Transverse colon (tissue), 4 donors: Measurements from ENCODE around the gene ATG5. TPM values are rescaled to one million over a fixed set of nuclear protein-coding genes. Genes with fewer than 3 reads are reported as not detected.

ENCODE experiments used
- DNase-seq: peaks from one replicate; pipeline ENCODE4 v3.0.0-alpha.2; 2019
- H3K27ac ChIP-seq, 4 donors: fragments of 200-600 bp; sonication (generic); 2 replicates each; pipeline ENCODE4 v1.5.1; 2016 to 2018; ENCODE audit warnings: inconsistent platforms in 4 of 4
- H3K27me3 ChIP-seq: fragments of 200-600 bp; sonication (generic); 2 replicates; pipeline ENCODE4 v1.5.1; 2017; ENCODE audit warnings: inconsistent platforms
- H3K36me3 ChIP-seq, 4 donors: fragments of 200-600 bp; sonication (generic); 2 replicates each; pipeline ENCODE4 v1.5.1; 2017 to 2019; ENCODE audit warnings: inconsistent platforms in 4 of 4
- H3K4me1 ChIP-seq, 4 donors: fragments of 200-600 bp; sonication (generic); 2 replicates each; pipeline ENCODE4 v1.5.1; 2017 to 2020; ENCODE audit warnings: inconsistent platforms in 4 of 4
- H3K4me3 ChIP-seq, 4 donors: fragments of 200-600 bp; sonication (generic); 1 replicate in 1 of 4; 2 replicates in 3 of 4; pipeline versions ENCODE4 v1.5.1 to v1.6.1; 2017 to 2019; ENCODE audit warnings: inconsistent platforms in 4 of 4
- H3K9me3 ChIP-seq, 2 donors: fragments of 200-600 bp; sonication (generic); 2 replicates each; pipeline ENCODE4 v1.5.1; 2017 to 2019; ENCODE audit warnings: inconsistent platforms in 2 of 2
- CTCF ChIP-seq, 5 experiments: fragments of 200-600 bp in 3 of 5; fragments of 450-650 bp in 2 of 5; sonication (generic) in 3 of 5; IDR thresholded peaks; 1 replicate in 2 of 5; 2 replicates in 3 of 5; pipeline ENCODE4 v1.5.1; 2016 to 2017; ENCODE audit warnings: antibody characterized with exemption in 5 of 5, inconsistent platforms in 3 of 5, mild to moderate bottlenecking in 2 of 5, moderate library complexity in 1 of 5
- EP300 ChIP-seq: sonication (generic); formaldehyde crosslinking; IDR thresholded peaks from one replicate; pipeline ENCODE4 v1.6.1; 2017; ENCODE audit warnings: antibody characterized with exemption, low read depth
- POLR2A ChIP-seq: fragments of 450-650 bp; IDR thresholded peaks from one replicate; pipeline ENCODE4 v1.6.1; 2016; ENCODE audit warnings: antibody characterized with exemption, mild to moderate bottlenecking, moderate library complexity
- POLR2AphosphoS5 ChIP-seq, 3 donors: sonication (generic); formaldehyde crosslinking; IDR thresholded peaks; one replicate each; pipeline ENCODE4 v1.6.1; 2016; ENCODE audit warnings: antibody characterized with exemption in 3 of 3
- WGBS, 2 donors: methylation state at CpG; one replicate each; pipeline ENCODE4 v1.1.5; 2018; ENCODE audit warnings: low coverage in 1 of 2; 5-methylcytosine and 5-hydroxymethylcytosine counted together
- in situ Hi-C, 4 donors: fragments of 200-750 bp; cut with MboI; loops; one replicate each; pipeline versions ENCODE4 v1.15.0 to v1.15.1; 2017; ENCODE audit warnings: low sequenced_read_pairs in 3 of 4, low pct_ligation_motif_present in 1 of 4, low pct_unique_long_range_greater_than_20kb in 1 of 4
- intact Hi-C: fragments of 100-400 bp; cut with DNase I; formaldehyde crosslinking; loops from one replicate; pipeline ENCODE4 v1.15.1; 2023; ENCODE audit warnings: low total_unique reads
- total RNA-seq, 4 donors: library from RNA; depleted of rRNA; stranded (reverse); fragments of >200 nt; gene quantifications; one replicate each; pipeline ENCODE4 v1.1.0, GENCODE V29; 2016

Gene ATG5
- 10 to 100 TPM; 21.7 to 56.4 (median 44.9) TPM for total RNA-seq

- peak; percentile 96 for TF ChIP-seq POLR2A
- TF ChIP-seq CTCF (IDR thresholded peaks at IDR 0.05): no peak
- TF ChIP-seq POLR2AphosphoS5 (IDR thresholded peaks at IDR 0.05): peak; percentile 86 to 95 (median 94)
- TF ChIP-seq EP300: no peak
- Histone ChIP-seq H3K27me3 (no peaks in the 10 kb centered on the region), H3K27ac (peak within 1 kb of the TSS; percentile 89 to 92 (median 90)), H3K36me3 (no peaks in the 10 kb centered on the region), H3K4me1 (peaks cover 10 to 14% (median 14%) of the 10 kb centered on the region in 4 donors), H3K4me3 (peak within 1 kb of the TSS; percentile 50 to 70 (median 66)), H3K9me3 (no peaks in the 10 kb centered on the region)
- WGBS, 2 donors: 1 to 8% methylated on average over 3 to 36 of the region's 56 CpGs
- in situ Hi-C loops (loop anchor here in 3 of 4 donors (25.0 kb wide), 2 partner anchors 237 to 662 kb away; no protein-coding TSS in a partner anchor), intact Hi-C loops (no loop called here)
- DNase-seq: peak; percentile 100
These were observed at the start of gene ATG5 for GRCh38 chr6:106325336-106326178. TSS of gene ATG5 (minus strand) at chr6:106325760. CDS start at chr6:106316208, 9,552 bp downstream.

GRCh38 chr6:106373502-106374239, 48.1 kb upstream of the ATG5 start:
- intact Hi-C loops (no loop called here), in situ Hi-C loops (no loop called here)
- H3K27me3 ChIP-seq: no peaks in the 10 kb centered on the region
- H3K27ac ChIP-seq: no peak overlapping the region
- no peaks in the 10 kb centered on the region for H3K36me3 ChIP-seq
- no peak for DNase-seq
- no peak overlapping the region for H3K4me3 ChIP-seq
- TF ChIP-seq CTCF (IDR thresholded peaks at IDR 0.05) (no peak), POLR2AphosphoS5 (IDR thresholded peaks at IDR 0.05) (no peak), EP300 (no peak), POLR2A (no peak)
- no peaks in the 10 kb centered on the region for H3K9me3 ChIP-seq
- H3K4me1 ChIP-seq: no peaks in the 10 kb centered on the region
- WGBS, 2 donors: 92 to 100% methylated on average over 1 of the region's 1 CpG

- Histone ChIP-seq H3K27ac (no peak overlapping the region), H3K4me3 (no peak overlapping the region), H3K4me1 (no peaks in the 10 kb centered on the region), H3K27me3 (no peaks in the 10 kb centered on the region), H3K36me3 (no peaks in the 10 kb centered on the region), H3K9me3 (no peaks in the 10 kb centered on the region)
- 89 to 93% methylated on average over 4 of the region's 4 CpGs for WGBS, 2 donors
- no peak for TF ChIP-seq CTCF (IDR thresholded peaks at IDR 0.05)
- no peak for TF ChIP-seq POLR2A
- TF ChIP-seq POLR2AphosphoS5 (IDR thresholded peaks at IDR 0.05): no peak
- no peak for TF ChIP-seq EP300
- DNase-seq: no peak
- in situ Hi-C loops: no loop called here
- intact Hi-C loops: no loop called here
These were observed 47.4 kb upstream of the ATG5 start for GRCh38 chr6:106372838-106373501.

GRCh38 chr6:106370639-106371038, 45.1 kb upstream of the ATG5 start:
- in situ Hi-C loops (no loop called here), intact Hi-C loops (no loop called here)
- Histone ChIP-seq H3K4me3 (no peak overlapping the region), H3K9me3 (no peaks in the 10 kb centered on the region), H3K4me1 (no peaks in the 10 kb centered on the region), H3K27ac (no peak overlapping the region), H3K36me3 (no peaks in the 10 kb centered on the region), H3K27me3 (no peaks in the 10 kb centered on the region)
- 55 to 56% methylated on average over 1 of the region's 1 CpG for WGBS, 2 donors
- TF ChIP-seq CTCF (IDR thresholded peaks at IDR 0.05): no peak
- TF ChIP-seq EP300: no peak
- no peak for TF ChIP-seq POLR2A
- no peak for TF ChIP-seq POLR2AphosphoS5 (IDR thresholded peaks at IDR 0.05)
- DNase-seq: no peak
